ENCODE measurements around the gene SMURF1. TPM values are rescaled to one million over a fixed set of nuclear protein-coding genes. Genes with fewer than 3 reads are reported as not detected.

The SMURF1 gene
- total RNA-seq, 1 donor from 2014 or later = 34.4 TPM

- TF ChIP-seq CTCF (IDR thresholded peaks at IDR 0.05; ENCODE audit: unreplicated experiment) = no peak
- no peaks in the 10 kb centered on the region for H3K9me3 Mint-ChIP-seq
- no peak for DNase-seq (ENCODE audit: low spot score in 2 of 2, unreplicated experiment in 2 of 2)
- no peaks in the 10 kb centered on the region for H3K27me3 Mint-ChIP-seq (ENCODE audit: low read depth)
- no peak overlapping the region for H3K27ac Mint-ChIP-seq
- H3K4me1 Mint-ChIP-seq = no peaks in the 10 kb centered on the region
- peaks cover 63% of the 10 kb centered on the region for H3K36me3 Mint-ChIP-seq
- H3K4me3 Mint-ChIP-seq = no peak overlapping the region
Observed at GRCh38 chr7:98978672-98979071, 165.2 kb downstream of the SMURF1 start.

Other genes starting within 250 kb of the SMURF1 start
- not detected in 3 replicates for gene KPNA7, start 64.0 kb upstream of the SMURF1 start, total RNA-seq
- gene MYH16, start 128.7 kb upstream of the SMURF1 start, total RNA-seq = 0.09 TPM in 1 of 3 replicates, not detected in the others
- gene ARPC1A, start 181.8 kb upstream of the SMURF1 start, total RNA-seq = 97.1 to 102 TPM (median 99.3 TPM) in 3 replicates
- gene ARPC1B, start 230.6 kb upstream of the SMURF1 start, total RNA-seq = 30.0 to 35.3 TPM (median 32.5 TPM) in 3 replicates